Spleen (tissue), 11 donors: ENCODE results near the gene IGF2. TPM values are rescaled to one million over a fixed set of nuclear protein-coding genes. Genes with fewer than 3 reads are reported as not detected.

Source experiments
- DNase-seq: peaks from one replicate; pipeline ENCODE4 v3.0.0-alpha.2; 2020
- H3K27ac ChIP-seq, 8 donors: fragments of 200-600 bp; sonication (generic) in 7 of 8; 1 replicate in 4 of 8; 2 replicates in 4 of 8; pipeline versions ENCODE4 v1.5.0 to v1.8.0; 2016 to 2021; ENCODE audit warnings: inconsistent platforms in 4 of 8, mild to moderate bottlenecking in 4 of 8, moderate library complexity in 1 of 8
- H3K27me3 ChIP-seq, 7 donors: fragments of 200-600 bp; sonication (generic) in 6 of 7; replicated peaks in 1 of 7; 1 replicate in 4 of 7; 2 replicates in 3 of 7; pipeline versions ENCODE4 v1.5.0 to v1.8.0; 2016 to 2021; ENCODE audit warnings: inconsistent platforms in 3 of 7, mild to moderate bottlenecking in 1 of 7
- H3K36me3 ChIP-seq, 6 donors: fragments of 200-600 bp; sonication (generic) in 5 of 6; 1 replicate in 4 of 6; 2 replicates in 2 of 6; pipeline versions ENCODE4 v1.5.0 to v1.8.0; 2016 to 2021; ENCODE audit warnings: inconsistent platforms in 2 of 6
- H3K4me1 ChIP-seq, 6 donors: fragments of 200-600 bp; sonication (generic) in 5 of 6; 1 replicate in 3 of 6; 2 replicates in 3 of 6; pipeline versions ENCODE4 v1.5.0 to v1.8.0; 2016 to 2021; ENCODE audit warnings: inconsistent platforms in 3 of 6
- H3K4me3 ChIP-seq, 8 donors: fragments of 200-600 bp; sonication (generic) in 7 of 8; 1 replicate in 4 of 8; 2 replicates in 4 of 8; pipeline versions ENCODE4 v1.5.0 to v1.8.0; 2016 to 2021; ENCODE audit warnings: inconsistent platforms in 4 of 8, mild to moderate bottlenecking in 4 of 8, moderate library complexity in 2 of 8
- H3K9me3 ChIP-seq, 8 donors: fragments of 200-600 bp; sonication (generic) in 7 of 8; 1 replicate in 4 of 8; 2 replicates in 4 of 8; pipeline versions ENCODE4 v1.5.0 to v1.8.0; 2016 to 2021; ENCODE audit warnings: inconsistent platforms in 4 of 8
- CTCF ChIP-seq, 11 experiments: fragments of 200-600 bp in 7 of 11; fragments of 450-650 bp in 4 of 11; sonication (generic) in 4 of 11; IDR thresholded peaks in 8 of 11; conservative IDR thresholded peaks in 3 of 11; 1 replicate in 7 of 11; 2 replicates in 4 of 11; pipeline versions ENCODE4 v1.4.0 to v1.8.0; 2016 to 2021; ENCODE audit warnings: antibody characterized with exemption in 11 of 11, inconsistent platforms in 4 of 11, mild to moderate bottlenecking in 1 of 11
- POLR2A ChIP-seq, 3 donors: fragments of 450-650 bp; IDR thresholded peaks; one replicate each; pipeline ENCODE4 v1.5.1; 2017; ENCODE audit warnings: antibody characterized with exemption in 3 of 3, mild to moderate bottlenecking in 1 of 3
- POLR2AphosphoS5 ChIP-seq, 3 donors: sonication (generic); formaldehyde crosslinking; IDR thresholded peaks; one replicate each; pipeline ENCODE4 v1.5.1; 2017; ENCODE audit warnings: antibody characterized with exemption in 3 of 3
- WGBS, 5 donors: extraction: QIAGEN DNeasy Blood & Tissue Kit in 3 of 5; methylation state at CpG; one replicate each; pipeline versions ENCODE4 v1.1.5 to v1.1.7; 2013 to 2018; 5-methylcytosine and 5-hydroxymethylcytosine counted together
- intact Hi-C: fragments of 100-400 bp; cut with DNase I; formaldehyde crosslinking; loops from one replicate; pipeline ENCODE4 v1.15.0; 2023; ENCODE audit warnings: low total_unique reads
- polyA plus RNA-seq, 3 donors: library from polyadenylated mRNA; stranded (reverse); fragments of 200-250 nt; gene quantifications; one replicate each; pipeline ENCODE4 v1.2.1, GENCODE V29; 2013
- total RNA-seq, 7 donors: library from RNA; depleted of rRNA in 3 of 7; stranded (reverse); fragments of >200 nt in 3 of 7; fragmentation: NEBNext Ultra II Directional in 4 of 7; extraction: Animal tissue kit (Norgen Biotek cat#: 25700) in 4 of 7; gene quantifications; one replicate each; pipeline versions ENCODE4 v1.1.0 to v1.2.1, GENCODE V29; 2016 to 2021
- donor health status: healthy with polysubstance abuse.
- donor health status: DM: no; HTN: no; CAD: no; lungs with moderate emphysema.
- donor health status: DM: no; HTN: no; CAD: no.
- donor health status: Bipolar disorder and iron deficiency.
- donor health status: healthy.
- donor health status: DM: no; HTN: no; CAD: no.
- donor health status: DM: yes; HTN: yes; CAD: no.

The IGF2 gene
- total and polyA plus RNA-seq, 10 donors: 0.74 to 66.6 (median 13.7) TPM

GRCh38 chr11:2137202-2138067 is 1.8 kb downstream of the IGF2 start:
- no peaks in the 10 kb centered on the region for H3K36me3 ChIP-seq
- WGBS, 5 donors: 2 to 4% (median 2%) methylated on average over 16 to 50 of the region's 50 CpGs
- no peak for DNase-seq
- H3K4me3 ChIP-seq: peak overlapping the region in 6 of 8 donors; percentile 17 to 64 (median 32)
- H3K9me3 ChIP-seq: no peaks in the 10 kb centered on the region
- TF ChIP-seq POLR2AphosphoS5 (IDR thresholded peaks at IDR 0.05) (no peak), CTCF (IDR thresholded peaks at IDR 0.05 in 8 of 11, conservative IDR thresholded peaks at IDR 0.05 in 3 of 11) (no peak), POLR2A (IDR thresholded peaks at IDR 0.05) (no peak)
- intact Hi-C loops: no loop called here
- H3K4me1 ChIP-seq: peaks cover 4 to 43% (median 31%) of the 10 kb centered on the region in 6 donors
- H3K27ac ChIP-seq: no peak overlapping the region
- H3K27me3 ChIP-seq: peaks cover 6 to 99% (median 89%) of the 10 kb centered on the region in 7 donors

- no peaks in the 10 kb centered on the region for H3K36me3 ChIP-seq
- TF ChIP-seq CTCF (IDR thresholded peaks at IDR 0.05 in 8 of 11, conservative IDR thresholded peaks at IDR 0.05 in 3 of 11) (no peak), POLR2A (IDR thresholded peaks at IDR 0.05) (no peak), POLR2AphosphoS5 (IDR thresholded peaks at IDR 0.05) (no peak)
- 6 to 25% (median 19%) methylated on average over 7 to 8 of the region's 8 CpGs for WGBS, 5 donors
- intact Hi-C loops: no loop called here
- H3K9me3 ChIP-seq: no peaks in the 10 kb centered on the region
- no peak overlapping the region for H3K27ac ChIP-seq
- DNase-seq: no peak
- H3K27me3 ChIP-seq: peaks cover 6 to 99% (median 83%) of the 10 kb centered on the region in 7 donors
- peaks cover 4 to 43% (median 31%) of the 10 kb centered on the region in 6 donors for H3K4me1 ChIP-seq
- peak overlapping the region in 2 of 8 donors; percentile 33 to 64 for H3K4me3 ChIP-seq
These were observed 2.3 kb downstream of the IGF2 start for GRCh38 chr11:2136952-2137201.

- no peak overlapping the region for H3K27ac ChIP-seq
- no peak for TF ChIP-seq CTCF (IDR thresholded peaks at IDR 0.05 in 8 of 11, conservative IDR thresholded peaks at IDR 0.05 in 3 of 11)
- peaks cover 6 to 94% (median 78%) of the 10 kb centered on the region in 7 donors for H3K27me3 ChIP-seq
- no peaks in the 10 kb centered on the region for H3K9me3 ChIP-seq
- DNase-seq: no peak
- H3K4me3 ChIP-seq: peak overlapping the region in 2 of 8 donors; percentile 33 to 64
- H3K36me3 ChIP-seq: no peaks in the 10 kb centered on the region
- intact Hi-C loops: no loop called here
- peaks cover 4 to 43% (median 31%) of the 10 kb centered on the region in 6 donors for H3K4me1 ChIP-seq
- 44 to 51% (median 47%) methylated on average over 20 to 24 of the region's 24 CpGs for WGBS, 5 donors
These were observed 2.8 kb downstream of the IGF2 start for GRCh38 chr11:2136209-2136951.

- TF ChIP-seq POLR2AphosphoS5 (IDR thresholded peaks at IDR 0.05) (no peak), POLR2A (IDR thresholded peaks at IDR 0.05) (no peak), CTCF (IDR thresholded peaks at IDR 0.05 in 8 of 11, conservative IDR thresholded peaks at IDR 0.05 in 3 of 11) (no peak)
- H3K27ac ChIP-seq: no peak overlapping the region
- peaks cover 3 to 87% (median 71%) of the 10 kb centered on the region in 7 donors for H3K27me3 ChIP-seq
- H3K36me3 ChIP-seq: no peaks in the 10 kb centered on the region
- no peak for DNase-seq
- H3K4me1 ChIP-seq: peaks cover 4 to 39% (median 28%) of the 10 kb centered on the region in 6 donors
- no peak overlapping the region for H3K4me3 ChIP-seq
- H3K9me3 ChIP-seq: no peaks in the 10 kb centered on the region
- intact Hi-C loops: no loop called here
- WGBS, 5 donors: 70 to 93% (median 89%) methylated on average over 9 to 14 of the region's 14 CpGs
These were observed 3.5 kb downstream of the IGF2 start for GRCh38 chr11:2135648-2136201.
